OCI-LY1 (cell line): ENCODE measurements around the gene ZNF669.

ENCODE experiments used
- H2AFZ ChIP-seq: fragments of 200-600 bp; sonication (generic), shearing (Covaris generic); 2 replicates; pipeline ENCODE4 v1.6.0; 2014; ENCODE audit warnings: antibody characterized with exemption, mild to moderate bottlenecking, low read length
- H3F3A ChIP-seq: fragments of 200-600 bp; sonication (generic), shearing (Covaris generic); 2 replicates; pipeline ENCODE4 v1.6.0; 2014; ENCODE audit warnings: mild to moderate bottlenecking, antibody characterized with exemption, low read length, moderate library complexity; ENCODE audit not compliant: insufficient read depth
- H3K27ac ChIP-seq: fragments of 200-600 bp; sonication (generic); 2 replicates; pipeline ENCODE4 v1.5.1; 2014; ENCODE audit warnings: low read length, mixed run types, mild to moderate bottlenecking, low read depth; ENCODE audit not compliant: poor library complexity, severe bottlenecking
- H3K27me3 ChIP-seq: fragments of 200-600 bp; sonication (generic); 2 replicates; pipeline ENCODE4 v1.6.0; 2014; ENCODE audit warnings: antibody characterized with exemption, mild to moderate bottlenecking, low read length, moderate library complexity; ENCODE audit not compliant: insufficient read depth
- H3K36me3 ChIP-seq: fragments of 200-600 bp; sonication (generic); 2 replicates; pipeline ENCODE4 v1.6.1; 2014; ENCODE audit warnings: mild to moderate bottlenecking, antibody characterized with exemption, low read length, moderate library complexity, mixed read lengths; ENCODE audit not compliant: insufficient read depth
- H3K4me1 ChIP-seq: fragments of 200-600 bp; sonication (generic); 2 replicates; pipeline ENCODE4 v1.5.1; 2014; ENCODE audit warnings: mild to moderate bottlenecking, low read length, moderate library complexity; ENCODE audit not compliant: insufficient read depth, severe bottlenecking
- H3K4me2 ChIP-seq: fragments of 200-600 bp; sonication (generic), shearing (Covaris generic); 2 replicates; pipeline ENCODE4 v1.6.1; 2014; ENCODE audit warnings: low read length
- H3K4me3 ChIP-seq: fragments of 200-600 bp; sonication (generic); 2 replicates; pipeline ENCODE4 v1.5.1; 2014; ENCODE audit warnings: low read length, low read depth, mild to moderate bottlenecking, mixed read lengths; ENCODE audit not compliant: poor library complexity, severe bottlenecking
- H3K79me2 ChIP-seq: fragments of 200-600 bp; shearing (Covaris generic); 2 replicates; pipeline ENCODE4 v1.6.1; 2016; ENCODE audit warnings: mixed run types, low read length, mixed read lengths; ENCODE audit not compliant: insufficient read depth
- H3K9ac ChIP-seq: fragments of 200-600 bp; sonication (generic), shearing (Covaris generic); 2 replicates; pipeline ENCODE4 v1.6.1; 2014; ENCODE audit warnings: mild to moderate bottlenecking, low read length, mixed read lengths
- H3K9me2 ChIP-seq: fragments of 200-600 bp; sonication (generic), shearing (Covaris generic); 2 replicates; pipeline ENCODE4 v1.6.1; 2014; ENCODE audit warnings: low read depth, mild to moderate bottlenecking, low read length, mixed read lengths
- H3K9me3 ChIP-seq: fragments of 200-600 bp; shearing (Covaris generic); 2 replicates; pipeline ENCODE4 v1.6.1; 2014; ENCODE audit warnings: low read length, mixed read lengths
- H4K20me1 ChIP-seq: fragments of 200-600 bp; sonication (generic), shearing (Covaris generic); 2 replicates; pipeline ENCODE4 v1.6.0; 2016; ENCODE audit warnings: mild to moderate bottlenecking, low read length; ENCODE audit not compliant: insufficient read depth
- EZH2 ChIP-seq: fragments of 200-600 bp; sonication (generic), shearing (Covaris generic); IDR thresholded peaks from 2 replicates; pipeline ENCODE4 v1.8.0; 2017; ENCODE audit warnings: borderline replicate concordance, mixed run types, mild to moderate bottlenecking, antibody characterized with exemption, low read length, moderate library complexity, mixed read lengths
- TF ChIP-seq, protein P1 (sequence below): fragments of 200-600 bp; sonication (generic), shearing (Covaris generic); IDR thresholded peaks from 2 replicates; pipeline ENCODE4 v1.5.1; 2017; ENCODE audit warnings: mild to moderate bottlenecking, antibody characterized with exemption, low read length, moderate library complexity, mixed read lengths

ZNF669 gene

DNA sequence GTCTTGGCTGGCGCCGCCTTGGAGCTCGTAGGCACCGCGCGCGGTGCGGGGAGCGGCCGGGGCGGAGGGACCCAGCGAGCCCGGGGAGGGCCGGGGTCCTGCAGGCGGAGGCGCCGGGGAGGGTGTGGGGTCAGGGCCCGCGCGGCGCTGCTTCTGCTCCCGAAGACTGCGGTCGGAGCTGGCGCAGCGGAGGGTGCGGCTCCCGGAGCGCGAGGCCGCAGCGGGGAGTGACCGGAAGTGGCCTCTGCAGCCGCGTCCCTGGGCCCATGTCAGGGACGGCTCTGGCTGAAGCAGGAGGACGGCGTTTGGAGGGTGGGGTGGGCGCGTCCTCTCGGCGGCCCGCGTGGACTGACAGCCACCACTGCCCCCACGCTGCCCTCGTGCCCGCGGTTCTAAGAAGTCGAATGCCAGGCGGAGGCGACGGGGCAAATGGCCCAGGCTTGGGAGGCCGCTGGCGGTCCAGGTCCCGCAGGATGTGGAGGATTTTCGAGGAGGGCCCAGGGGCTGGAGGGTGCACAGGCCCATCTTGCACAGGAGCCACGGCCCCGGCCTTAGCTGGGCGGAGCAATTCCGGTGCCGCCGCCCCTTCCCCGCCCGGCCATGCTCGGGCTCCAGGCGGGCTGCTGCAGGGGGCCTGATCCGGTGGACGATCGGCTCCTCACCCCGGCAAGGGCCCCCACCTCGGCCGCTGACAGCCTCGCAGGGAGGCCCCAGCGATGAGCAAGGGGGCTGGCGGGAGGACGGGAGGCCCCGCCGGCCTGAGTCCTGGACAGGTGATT is 7.7 kb upstream of the ZNF669 start:
- H3K27me3 ChIP-seq, result no peaks in the 10 kb centered on the region
- no peak overlapping the region for H3K4me3 ChIP-seq
- H4K20me1 ChIP-seq, result no peaks in the 10 kb centered on the region
- H2AFZ ChIP-seq, result no peak overlapping the region
- H3K79me2 ChIP-seq, result no peaks in the 10 kb centered on the region
- no peak overlapping the region for H3K4me2 ChIP-seq
- no peaks in the 10 kb centered on the region for H3K9me2 ChIP-seq
- no peaks in the 10 kb centered on the region for H3K9me3 ChIP-seq
- H3K36me3 ChIP-seq, result no peaks in the 10 kb centered on the region
- H3K9ac ChIP-seq, result no peak overlapping the region
- no peak overlapping the region for H3K27ac ChIP-seq
- no peaks in the 10 kb centered on the region for H3K4me1 ChIP-seq
- no peak for TF ChIP-seq EZH2
- TF ChIP-seq, protein P1, sequence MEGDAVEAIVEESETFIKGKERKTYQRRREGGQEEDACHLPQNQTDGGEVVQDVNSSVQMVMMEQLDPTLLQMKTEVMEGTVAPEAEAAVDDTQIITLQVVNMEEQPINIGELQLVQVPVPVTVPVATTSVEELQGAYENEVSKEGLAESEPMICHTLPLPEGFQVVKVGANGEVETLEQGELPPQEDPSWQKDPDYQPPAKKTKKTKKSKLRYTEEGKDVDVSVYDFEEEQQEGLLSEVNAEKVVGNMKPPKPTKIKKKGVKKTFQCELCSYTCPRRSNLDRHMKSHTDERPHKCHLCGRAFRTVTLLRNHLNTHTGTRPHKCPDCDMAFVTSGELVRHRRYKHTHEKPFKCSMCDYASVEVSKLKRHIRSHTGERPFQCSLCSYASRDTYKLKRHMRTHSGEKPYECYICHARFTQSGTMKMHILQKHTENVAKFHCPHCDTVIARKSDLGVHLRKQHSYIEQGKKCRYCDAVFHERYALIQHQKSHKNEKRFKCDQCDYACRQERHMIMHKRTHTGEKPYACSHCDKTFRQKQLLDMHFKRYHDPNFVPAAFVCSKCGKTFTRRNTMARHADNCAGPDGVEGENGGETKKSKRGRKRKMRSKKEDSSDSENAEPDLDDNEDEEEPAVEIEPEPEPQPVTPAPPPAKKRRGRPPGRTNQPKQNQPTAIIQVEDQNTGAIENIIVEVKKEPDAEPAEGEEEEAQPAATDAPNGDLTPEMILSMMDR, result no peak
- no peaks in the 10 kb centered on the region for H3F3A ChIP-seq

DNA sequence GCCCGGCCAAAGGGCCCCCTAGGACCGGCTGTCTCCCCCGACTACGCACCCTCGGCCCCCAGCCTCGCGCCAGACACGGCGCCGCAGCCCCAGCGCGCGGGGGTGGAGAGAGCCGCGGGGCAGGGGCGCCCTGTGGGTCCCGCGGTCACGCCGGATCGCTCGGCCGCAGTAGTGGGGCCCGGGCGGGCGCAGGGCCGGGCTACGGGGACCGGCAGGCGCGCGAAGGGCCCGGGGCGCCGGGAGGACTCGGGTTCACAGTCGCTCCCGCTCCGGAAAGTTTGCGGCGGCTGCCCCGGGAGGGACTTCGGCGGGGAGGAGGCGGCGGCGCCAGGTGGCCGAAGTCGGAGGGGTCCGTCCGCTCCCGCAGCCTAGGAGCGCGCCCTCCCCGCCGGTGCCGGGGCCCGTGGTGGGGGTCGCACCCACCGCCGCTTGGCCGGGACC is 7.1 kb upstream of the ZNF669 start:
- Histone ChIP-seq H3K4me3 (no peak overlapping the region), H3K4me2 (no peak overlapping the region), H3K4me1 (no peaks in the 10 kb centered on the region), H3K9me3 (no peaks in the 10 kb centered on the region), H3K36me3 (no peaks in the 10 kb centered on the region; the same call in 1 of the 2 replicates), H3K27ac (no peak overlapping the region), H3K27me3 (no peaks in the 10 kb centered on the region), H2AFZ (no peak overlapping the region), H4K20me1 (no peaks in the 10 kb centered on the region), H3K9ac (no peak overlapping the region), H3K9me2 (no peaks in the 10 kb centered on the region), H3F3A (no peaks in the 10 kb centered on the region), H3K79me2 (no peaks in the 10 kb centered on the region)
- TF ChIP-seq, protein P1, result no peak
- TF ChIP-seq EZH2, result no peak

DNA sequence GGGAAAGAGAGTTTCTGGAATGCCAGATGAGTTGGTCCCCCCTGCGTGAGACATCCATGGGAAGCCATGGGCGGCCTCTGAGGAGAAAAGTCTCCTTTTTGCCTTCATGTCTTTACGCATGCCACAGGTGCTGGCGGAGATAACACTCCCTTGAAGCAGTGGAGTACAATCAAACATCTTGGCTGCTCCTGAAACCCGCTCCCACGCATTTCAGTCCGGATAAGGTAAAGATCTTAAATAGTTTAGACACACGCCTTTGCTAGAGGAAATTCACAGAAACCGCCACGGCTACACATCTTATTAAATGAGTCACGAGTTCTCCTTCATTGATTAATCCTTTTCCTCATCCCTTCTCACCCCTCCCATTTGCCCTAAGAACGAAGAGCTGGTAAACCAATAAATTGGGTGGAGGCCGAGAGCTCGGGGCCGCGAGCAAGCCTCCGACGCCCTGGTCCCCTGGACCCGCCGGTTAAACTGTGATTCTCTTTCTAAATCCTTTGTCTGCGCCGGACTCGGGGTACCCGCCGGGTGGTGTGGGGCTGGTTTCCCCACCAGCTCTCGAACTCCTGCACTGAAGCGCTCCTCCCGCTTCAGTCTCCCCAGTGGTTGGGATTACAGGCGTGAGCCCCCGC is 6.6 kb upstream of the ZNF669 start:
- Histone ChIP-seq H3K9me3 (no peaks in the 10 kb centered on the region), H3F3A (no peaks in the 10 kb centered on the region), H3K4me1 (no peaks in the 10 kb centered on the region), H3K4me3 (no peak overlapping the region), H3K79me2 (no peaks in the 10 kb centered on the region), H4K20me1 (no peaks in the 10 kb centered on the region), H3K36me3 (no peaks in the 10 kb centered on the region; the same call in 1 of the 2 replicates), H3K9me2 (no peaks in the 10 kb centered on the region), H3K27me3 (no peaks in the 10 kb centered on the region), H3K27ac (no peak overlapping the region), H3K4me2 (no peak overlapping the region), H2AFZ (no peak overlapping the region), H3K9ac (no peak overlapping the region)
- no peak for TF ChIP-seq EZH2
- TF ChIP-seq, protein P1, result no peak
